Upper lobe of left lung (tissue), 6 donors: Measurements from ENCODE around the gene CGB3. TPM values are rescaled to one million over a fixed set of nuclear protein-coding genes. Genes with fewer than 3 reads are reported as not detected.

Experiments used
- ATAC-seq, 2 donors: fragments of 200-7000 bp; cut with Tn5 transposase; one replicate each; pipeline ENCODE4 v1.9.1; 2022; ENCODE audit warnings: mild to moderate bottlenecking in 2 of 2, moderate library complexity in 2 of 2; ENCODE audit not compliant: low FRiP score in 2 of 2
- DNase-seq, 2 donors: peaks; one replicate each; pipeline ENCODE4 v3.0.0-alpha.2; 2019 to 2020
- H3K27ac ChIP-seq, 4 donors: fragments of 200-600 bp; sonication (generic); one replicate each; pipeline ENCODE4 v1.5.1; 2016 to 2019
- H3K27me3 ChIP-seq, 4 donors: fragments of 200-600 bp; sonication (generic); one replicate each; pipeline ENCODE4 v1.5.1; 2017 to 2019
- H3K36me3 ChIP-seq, 4 donors: fragments of 200-600 bp; sonication (generic); one replicate each; pipeline ENCODE4 v1.5.1; 2016 to 2019
- H3K4me1 ChIP-seq, 4 donors: fragments of 200-600 bp; sonication (generic); one replicate each; pipeline ENCODE4 v1.5.1; 2018 to 2019
- H3K4me3 ChIP-seq, 4 donors: fragments of 200-600 bp; sonication (generic); one replicate each; pipeline ENCODE4 v1.5.1; 2017 to 2019; ENCODE audit warnings: mild to moderate bottlenecking in 2 of 4, moderate library complexity in 1 of 4
- H3K9me3 ChIP-seq, 4 donors: fragments of 200-600 bp; sonication (generic); one replicate each; pipeline ENCODE4 v1.5.1; 2018 to 2019
- EP300 ChIP-seq, 4 donors: sonication (generic); formaldehyde crosslinking; IDR thresholded peaks; one replicate each; pipeline ENCODE4 v1.5.1; 2017; ENCODE audit warnings: antibody characterized with exemption in 4 of 4, control low read depth in 2 of 4
- POLR2A ChIP-seq, 4 donors: fragments of 450-650 bp; IDR thresholded peaks; one replicate each; pipeline ENCODE4 v1.5.1; 2016 to 2017; ENCODE audit warnings: antibody characterized with exemption in 4 of 4, mild to moderate bottlenecking in 2 of 4
- POLR2AphosphoS5 ChIP-seq, 2 donors: sonication (generic); formaldehyde crosslinking; IDR thresholded peaks; one replicate each; pipeline ENCODE4 v1.5.1; 2017; ENCODE audit warnings: antibody characterized with exemption in 2 of 2
- WGBS, 2 donors: methylation state at CpG; one replicate each; pipeline ENCODE4 v1.1.5; 2017 to 2018; 5-methylcytosine and 5-hydroxymethylcytosine counted together
- total RNA-seq, 6 donors: library from RNA; depleted of rRNA in 4 of 6; stranded (reverse); fragments of >200 nt in 4 of 6; gene quantifications; one replicate each; pipeline versions ENCODE4 v1.1.0 to v1.2.1, GENCODE V29; 2016 to 2021
- TF ChIP-seq, protein P1 (sequence below), 6 experiments: fragments of 450-650 bp in 4 of 6; fragments of 200-600 bp in 2 of 6; sonication (generic) in 2 of 6; IDR thresholded peaks; one replicate each; pipeline ENCODE4 v1.5.1; 2016 to 2019; ENCODE audit warnings: antibody characterized with exemption in 6 of 6
- donor health status: DM: no; HTN: no; CAD: no; lungs with moderate emphysema.
- donor health status: DM: no; HTN: yes; CAD: no; lungs with severe emphysema.

The CGB3 gene
- total RNA-seq, 6 donors from 2014 or later = not detected

DNA sequence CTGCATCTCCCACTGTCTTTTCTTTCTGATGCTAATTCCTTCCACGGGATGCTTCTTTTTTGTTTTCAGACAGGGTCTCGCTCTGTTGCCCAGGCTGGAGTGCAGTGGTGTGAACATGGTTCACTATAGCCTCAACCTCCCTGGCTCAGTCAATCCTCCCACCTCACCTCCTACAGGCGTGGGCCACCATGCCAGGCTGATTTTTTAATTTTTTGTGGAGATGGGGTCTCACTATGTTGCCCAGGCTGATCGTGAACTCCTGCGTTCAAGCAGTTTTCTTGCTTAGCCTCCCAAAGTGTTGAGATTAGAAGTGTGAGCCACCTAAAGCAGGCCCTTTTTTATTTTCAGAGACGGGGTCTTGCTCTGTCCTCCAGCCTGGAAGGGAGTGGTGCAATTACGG is 35.8 kb downstream of the CGB3 start:
- TF ChIP-seq, protein P1, sequence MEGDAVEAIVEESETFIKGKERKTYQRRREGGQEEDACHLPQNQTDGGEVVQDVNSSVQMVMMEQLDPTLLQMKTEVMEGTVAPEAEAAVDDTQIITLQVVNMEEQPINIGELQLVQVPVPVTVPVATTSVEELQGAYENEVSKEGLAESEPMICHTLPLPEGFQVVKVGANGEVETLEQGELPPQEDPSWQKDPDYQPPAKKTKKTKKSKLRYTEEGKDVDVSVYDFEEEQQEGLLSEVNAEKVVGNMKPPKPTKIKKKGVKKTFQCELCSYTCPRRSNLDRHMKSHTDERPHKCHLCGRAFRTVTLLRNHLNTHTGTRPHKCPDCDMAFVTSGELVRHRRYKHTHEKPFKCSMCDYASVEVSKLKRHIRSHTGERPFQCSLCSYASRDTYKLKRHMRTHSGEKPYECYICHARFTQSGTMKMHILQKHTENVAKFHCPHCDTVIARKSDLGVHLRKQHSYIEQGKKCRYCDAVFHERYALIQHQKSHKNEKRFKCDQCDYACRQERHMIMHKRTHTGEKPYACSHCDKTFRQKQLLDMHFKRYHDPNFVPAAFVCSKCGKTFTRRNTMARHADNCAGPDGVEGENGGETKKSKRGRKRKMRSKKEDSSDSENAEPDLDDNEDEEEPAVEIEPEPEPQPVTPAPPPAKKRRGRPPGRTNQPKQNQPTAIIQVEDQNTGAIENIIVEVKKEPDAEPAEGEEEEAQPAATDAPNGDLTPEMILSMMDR (IDR thresholded peaks at IDR 0.05) = no peak
- TF ChIP-seq POLR2AphosphoS5 (IDR thresholded peaks at IDR 0.05) = no peak
- TF ChIP-seq EP300 (IDR thresholded peaks at IDR 0.05) = no peak
- TF ChIP-seq POLR2A (IDR thresholded peaks at IDR 0.05) = no peak
- 92 to 96% methylated on average over 7 of the region's 7 CpGs for WGBS, 2 donors

DNA sequence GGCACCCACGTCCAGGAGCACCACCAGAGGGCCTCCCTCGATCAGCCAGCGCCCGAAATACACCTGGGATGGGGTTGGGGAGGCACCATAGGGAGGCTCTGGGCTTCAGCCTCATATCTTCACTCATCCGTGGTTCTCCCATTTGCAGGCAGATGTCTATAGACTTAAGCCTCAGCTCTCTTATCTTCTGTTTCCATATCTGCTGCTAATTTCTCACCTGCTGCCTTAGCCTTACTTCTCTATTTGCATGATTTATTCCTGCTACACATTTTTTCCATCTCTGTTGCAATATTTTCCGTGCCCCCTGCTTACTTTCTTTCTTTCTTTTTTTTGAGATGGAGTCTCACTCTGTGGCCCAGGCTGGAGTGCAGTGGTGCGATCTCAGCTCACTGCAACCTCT is 36.8 kb downstream of the CGB3 start:
- TF ChIP-seq POLR2AphosphoS5 (IDR thresholded peaks at IDR 0.05) = no peak
- H3K27ac ChIP-seq = no peak overlapping the region
- no peaks in the 10 kb centered on the region for H3K9me3 ChIP-seq
- H3K4me3 ChIP-seq = no peak overlapping the region
- 85 to 88% methylated on average over 5 to 7 of the region's 7 CpGs for WGBS, 2 donors
- peaks cover 13 to 81% (median 57%) of the 10 kb centered on the region in 4 donors for H3K36me3 ChIP-seq
- ATAC-seq (no peak), DNase-seq (no peak)
- H3K4me1 ChIP-seq = peaks cover 15 to 26% (median 19%) of the 10 kb centered on the region in 4 donors
- H3K27me3 ChIP-seq = no peaks in the 10 kb centered on the region

More for the DNA sequence above, 35.8 kb downstream of the CGB3 start:
- ATAC-seq (no peak), DNase-seq (no peak)
- Histone ChIP-seq H3K27ac (no peak overlapping the region), H3K4me1 (peaks cover 15 to 30% (median 21%) of the 10 kb centered on the region in 4 donors), H3K9me3 (no peaks in the 10 kb centered on the region), H3K27me3 (no peaks in the 10 kb centered on the region), H3K36me3 (peaks cover 13 to 71% (median 50%) of the 10 kb centered on the region in 4 donors), H3K4me3 (no peak overlapping the region)

DNA sequence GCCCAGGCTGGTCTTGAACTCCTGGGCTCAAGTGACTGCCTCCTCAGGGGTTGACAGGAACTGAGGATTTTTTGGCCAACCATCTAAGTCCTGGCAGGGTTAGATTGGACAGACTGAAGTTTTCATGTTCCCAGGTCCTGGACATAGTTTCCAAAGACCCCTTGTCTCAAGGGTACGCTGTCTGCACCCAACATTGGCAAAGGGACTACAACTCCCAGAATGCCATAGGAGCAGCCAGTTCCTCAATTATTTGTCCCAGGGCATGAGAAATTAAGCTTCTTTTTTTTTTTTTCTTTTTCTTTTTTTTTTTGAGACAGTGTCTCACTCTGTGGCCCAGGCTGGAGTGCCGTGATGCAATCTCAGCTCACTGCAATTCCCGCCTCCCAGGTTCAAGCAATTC is 37.9 kb downstream of the CGB3 start:
- ATAC-seq (no peak), DNase-seq (no peak)
- H3K27me3 ChIP-seq = no peaks in the 10 kb centered on the region
- peaks cover 13 to 92% (median 67%) of the 10 kb centered on the region in 4 donors for H3K36me3 ChIP-seq
- TF ChIP-seq, protein P1 (IDR thresholded peaks at IDR 0.05) = no peak
- no peak for TF ChIP-seq POLR2A (IDR thresholded peaks at IDR 0.05)
- no peak for TF ChIP-seq POLR2AphosphoS5 (IDR thresholded peaks at IDR 0.05)
- no peak for TF ChIP-seq EP300 (IDR thresholded peaks at IDR 0.05)
- peaks cover 4 to 15% (median 8%) of the 10 kb centered on the region in 4 donors for H3K4me1 ChIP-seq
- no peak overlapping the region for H3K4me3 ChIP-seq
- H3K9me3 ChIP-seq = no peaks in the 10 kb centered on the region
- 94 to 96% methylated on average over 3 of the region's 3 CpGs for WGBS, 2 donors
- H3K27ac ChIP-seq = no peak overlapping the region

DNA sequence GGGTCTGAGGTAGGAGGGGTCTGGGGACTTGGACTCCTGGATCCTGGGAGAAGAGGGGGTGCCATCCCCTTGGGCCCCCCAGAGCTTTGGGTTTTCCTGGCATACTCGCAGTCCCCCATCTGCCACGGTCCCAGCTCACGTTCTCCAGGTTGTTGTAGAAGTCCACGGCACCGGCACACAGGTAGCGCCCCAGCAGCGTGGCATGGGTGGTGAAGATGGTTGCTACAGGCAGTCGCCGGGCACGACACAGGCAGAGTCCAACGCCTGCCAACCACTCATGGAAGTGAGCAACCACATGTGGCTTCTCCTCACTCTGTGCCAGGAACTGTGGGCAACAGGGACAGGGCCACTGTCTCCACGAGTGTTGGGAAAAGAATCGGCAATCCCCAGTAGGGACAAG is 38.4 kb downstream of the CGB3 start:
- Histone ChIP-seq H3K4me1 (peaks cover 0 to 10% (median 5%) of the 10 kb centered on the region in 4 donors), H3K27ac (no peak overlapping the region), H3K36me3 (peaks cover 13 to 93% (median 71%) of the 10 kb centered on the region in 4 donors), H3K4me3 (no peak overlapping the region), H3K9me3 (no peaks in the 10 kb centered on the region), H3K27me3 (no peaks in the 10 kb centered on the region)
- peak in 1 of 2 donors; percentile 63 for DNase-seq
- no peak for ATAC-seq
- TF ChIP-seq POLR2A (IDR thresholded peaks at IDR 0.05) = no peak
- WGBS, 2 donors = 95% methylated on average over 13 of the region's 13 CpGs; no CpG with 5 or more reads in 1 of the 2 donors

DNA sequence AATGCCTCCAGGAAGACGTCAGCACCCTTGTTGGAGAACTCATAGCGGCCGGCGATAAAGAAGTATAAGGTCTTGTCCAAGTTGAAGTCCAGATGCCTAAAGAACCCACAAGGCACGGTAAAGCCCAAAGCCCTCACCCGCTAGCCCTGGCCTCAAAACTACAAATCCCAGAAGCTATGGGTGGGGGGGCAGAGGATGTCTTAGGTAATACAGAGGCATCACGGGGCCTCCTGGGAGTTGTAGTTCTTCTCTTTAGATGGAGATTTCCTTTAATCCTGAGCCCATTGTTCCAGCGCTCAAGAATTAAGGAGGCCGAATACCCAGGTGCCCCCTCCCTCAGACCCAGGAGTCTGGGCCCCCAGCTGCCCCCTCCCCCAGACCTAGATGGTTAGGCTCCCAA is 41.9 kb downstream of the CGB3 start:
- DNase-seq (no peak), ATAC-seq (no peak)
- H3K27ac ChIP-seq = no peak overlapping the region
- no peak overlapping the region for H3K4me3 ChIP-seq
- H3K4me1 ChIP-seq = peaks cover 0 to 8% (median 3%) of the 10 kb centered on the region in 4 donors
- H3K9me3 ChIP-seq = no peaks in the 10 kb centered on the region
- peaks cover 9 to 80% (median 59%) of the 10 kb centered on the region in 4 donors for H3K36me3 ChIP-seq
- H3K27me3 ChIP-seq = no peaks in the 10 kb centered on the region
- TF ChIP-seq EP300 (IDR thresholded peaks at IDR 0.05) = no peak
- TF ChIP-seq POLR2AphosphoS5 (IDR thresholded peaks at IDR 0.05) = no peak
- TF ChIP-seq, protein P1 (IDR thresholded peaks at IDR 0.05) = no peak
- TF ChIP-seq POLR2A (IDR thresholded peaks at IDR 0.05) = no peak
- 90 to 97% methylated on average over 9 of the region's 9 CpGs for WGBS, 2 donors

DNA sequence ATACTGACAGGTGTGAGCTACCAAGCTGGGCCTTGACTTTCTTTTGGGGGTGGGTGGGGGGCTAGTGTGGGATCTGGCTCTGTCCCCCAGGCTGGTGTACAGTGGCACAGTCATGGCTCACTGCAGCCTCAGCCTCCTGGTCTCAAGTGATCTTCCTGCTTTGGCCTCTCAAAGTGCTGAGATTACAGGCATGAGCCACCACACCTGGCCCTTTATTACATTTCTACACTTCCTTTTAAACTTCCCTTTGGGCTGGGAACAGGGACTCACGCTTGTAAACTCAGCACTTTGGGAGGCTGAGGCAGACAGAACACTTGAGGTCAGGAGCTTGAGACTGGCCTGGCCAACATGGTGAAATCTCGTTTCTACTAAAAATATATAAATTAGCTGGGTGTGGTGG is 47.1 kb downstream of the CGB3 start:
- ATAC-seq (no peak), DNase-seq (no peak)
- 83 to 85% methylated on average over 2 of the region's 2 CpGs for WGBS, 2 donors
- TF ChIP-seq EP300 (IDR thresholded peaks at IDR 0.05) = no peak
- TF ChIP-seq, protein P1 (IDR thresholded peaks at IDR 0.05) = no peak
- no peak for TF ChIP-seq POLR2AphosphoS5 (IDR thresholded peaks at IDR 0.05)
- no peak for TF ChIP-seq POLR2A (IDR thresholded peaks at IDR 0.05)
- Histone ChIP-seq H3K4me1 (peaks cover 0 to 8% (median 3%) of the 10 kb centered on the region in 4 donors), H3K4me3 (no peak overlapping the region), H3K9me3 (no peaks in the 10 kb centered on the region), H3K27me3 (no peaks in the 10 kb centered on the region), H3K27ac (peak overlapping the region in 1 of 4 donors; percentile 80), H3K36me3 (peaks cover 8 to 67% (median 43%) of the 10 kb centered on the region in 4 donors)
